Suprapubic skin (tissue), 4 donors: ENCODE data around the gene CTTNBP2.

Source experiments
- CTCF ChIP-seq, 2 donors: fragments of 200-600 bp in 1 of 2; fragments of 450-650 bp in 1 of 2; sonication (generic) in 1 of 2; IDR thresholded peaks; one replicate each; pipeline ENCODE4 v1.5.1; 2016 to 2019; ENCODE audit warnings: antibody characterized with exemption in 2 of 2, mild to moderate bottlenecking in 1 of 2, moderate library complexity in 1 of 2
- POLR2A ChIP-seq, 2 donors: fragments of 450-650 bp; IDR thresholded peaks; one replicate each; pipeline ENCODE4 v1.6.1; 2017; ENCODE audit warnings: antibody characterized with exemption in 2 of 2, mild to moderate bottlenecking in 2 of 2, moderate library complexity in 2 of 2
- POLR2AphosphoS5 ChIP-seq, 3 donors: sonication (generic); formaldehyde crosslinking; IDR thresholded peaks; one replicate each; pipeline ENCODE4 v1.6.1; 2017; ENCODE audit warnings: antibody characterized with exemption in 3 of 3

- no peak for TF ChIP-seq POLR2A (IDR thresholded peaks at IDR 0.05)
- TF ChIP-seq CTCF (IDR thresholded peaks at IDR 0.05): no peak
- no peak for TF ChIP-seq POLR2AphosphoS5 (IDR thresholded peaks at IDR 0.05)
Measured at GRCh38 chr7:117692338-117692737, 180.9 kb downstream of the CTTNBP2 start.
